SK-N-SH treated with all-trans-retinoic acid at 6 μM for 48 hours (cell line): ENCODE data around the gene TNIK.

Source experiments
- BACH2 ChIP-seq: fragments of 250-450 bp; sonication (Bioruptor Pico); IDR thresholded peaks from 2 replicates; pipeline ENCODE4 v1.9.0; 2021; ENCODE audit warnings: mild to moderate bottlenecking, borderline replicate concordance
- CSDC2 ChIP-seq: fragments of 250-450 bp; sonication (Bioruptor Pico); IDR thresholded peaks from 2 replicates; pipeline ENCODE4 v1.5.0; 2020; ENCODE audit warnings: mild to moderate bottlenecking, moderate library complexity
- ESRRG ChIP-seq: fragments of 250-450 bp; sonication (Bioruptor Pico); IDR thresholded peaks from 2 replicates; pipeline ENCODE4 v1.6.1; 2021; ENCODE audit warnings: mild to moderate bottlenecking
- OSR1 ChIP-seq: fragments of 250-450 bp; sonication (Bioruptor Pico); IDR thresholded peaks from 2 replicates; pipeline ENCODE4 v1.8.0; 2022; ENCODE audit warnings: moderate library complexity, mild to moderate bottlenecking, inconsistent platforms
- PPARA ChIP-seq: fragments of 250-450 bp; sonication (Bioruptor Pico); IDR thresholded peaks from 2 replicates; pipeline ENCODE4 v1.5.0; 2020; ENCODE audit warnings: mild to moderate bottlenecking, borderline replicate concordance
- RARB ChIP-seq: fragments of 250-450 bp; sonication (Bioruptor Pico); IDR thresholded peaks from 2 replicates; pipeline ENCODE4 v1.8.0; 2021; ENCODE audit warnings: mild to moderate bottlenecking, moderate library complexity
- SNAI2 ChIP-seq: fragments of 250-450 bp; sonication (Bioruptor Pico); IDR thresholded peaks from 2 replicates; pipeline ENCODE4 v1.5.0; 2020; ENCODE audit warnings: mild to moderate bottlenecking, moderate library complexity
- TCF4 ChIP-seq: fragments of 250-450 bp; sonication (Bioruptor Pico); IDR thresholded peaks from 2 replicates; pipeline ENCODE4 v1.8.0; 2021; ENCODE audit warnings: mild to moderate bottlenecking, moderate library complexity, borderline replicate concordance
- ZFP3 ChIP-seq: fragments of 250-450 bp; sonication (Bioruptor Pico); IDR thresholded peaks from 2 replicates; pipeline ENCODE4 v1.5.0; 2020; ENCODE audit warnings: mild to moderate bottlenecking, moderate library complexity
- ZFP30 ChIP-seq: fragments of 450-650 bp; formaldehyde crosslinking; IDR thresholded peaks from 2 replicates; pipeline ENCODE4 v1.5.0; 2022; ENCODE audit warnings: mild to moderate bottlenecking, moderate library complexity
- ZNF70 ChIP-seq: fragments of 450-650 bp; formaldehyde crosslinking; IDR thresholded peaks from 2 replicates; pipeline ENCODE4 v1.5.0; 2020; ENCODE audit warnings: mild to moderate bottlenecking, moderate library complexity
- TF ChIP-seq, protein P1 (sequence below): fragments of 250-450 bp; sonication (Bioruptor Pico); IDR thresholded peaks from 2 replicates; pipeline ENCODE4 v1.5.1; 2020; ENCODE audit warnings: low read depth, mild to moderate bottlenecking, moderate library complexity
- TF ChIP-seq, protein P2 (sequence below): fragments of 250-450 bp; sonication (Bioruptor Pico); IDR thresholded peaks from 2 replicates; pipeline ENCODE4 v1.8.0; 2020; ENCODE audit warnings: mild to moderate bottlenecking, moderate library complexity, borderline replicate concordance
- TF ChIP-seq, protein P3 (sequence below): fragments of 250-450 bp; sonication (Bioruptor Pico); IDR thresholded peaks from 2 replicates; pipeline ENCODE4 v1.8.0; 2021; ENCODE audit warnings: low read depth, mild to moderate bottlenecking, moderate library complexity, borderline replicate concordance

DNA sequence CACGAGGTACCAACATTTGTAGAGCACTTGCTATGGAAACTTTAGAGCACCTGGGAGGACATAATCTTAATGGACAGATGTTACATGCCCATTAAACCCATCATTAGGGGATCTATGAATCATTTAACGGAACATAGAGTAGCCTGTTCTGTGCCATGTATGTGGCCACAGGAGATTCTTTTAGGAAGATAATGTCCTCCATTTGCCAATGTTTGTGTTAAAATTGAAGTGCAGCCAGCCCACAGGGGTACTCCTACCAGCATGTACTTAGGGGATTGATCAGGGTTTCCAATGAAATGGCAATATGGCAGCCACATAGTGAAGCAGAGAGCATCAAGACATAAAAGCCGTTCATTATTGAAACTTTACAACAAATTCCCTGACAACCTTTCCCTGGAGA is 70.7 kb downstream of the TNIK start:
- TF ChIP-seq OSR1 (CRISPR knock-in tag) (no peak), BACH2 (CRISPR knock-in tag) (no peak), PPARA (CRISPR knock-in tag) (no peak), RARB (no peak), SNAI2 (CRISPR knock-in tag) (no peak), ESRRG (CRISPR knock-in tag) (no peak), ZFP3 (CRISPR knock-in tag) (no peak), TCF4 (CRISPR knock-in tag) (no peak), ZFP30 (CRISPR knock-in tag) (no peak), ZNF70 (no peak), CSDC2 (CRISPR knock-in tag) (no peak)
- TF ChIP-seq, protein P1, sequence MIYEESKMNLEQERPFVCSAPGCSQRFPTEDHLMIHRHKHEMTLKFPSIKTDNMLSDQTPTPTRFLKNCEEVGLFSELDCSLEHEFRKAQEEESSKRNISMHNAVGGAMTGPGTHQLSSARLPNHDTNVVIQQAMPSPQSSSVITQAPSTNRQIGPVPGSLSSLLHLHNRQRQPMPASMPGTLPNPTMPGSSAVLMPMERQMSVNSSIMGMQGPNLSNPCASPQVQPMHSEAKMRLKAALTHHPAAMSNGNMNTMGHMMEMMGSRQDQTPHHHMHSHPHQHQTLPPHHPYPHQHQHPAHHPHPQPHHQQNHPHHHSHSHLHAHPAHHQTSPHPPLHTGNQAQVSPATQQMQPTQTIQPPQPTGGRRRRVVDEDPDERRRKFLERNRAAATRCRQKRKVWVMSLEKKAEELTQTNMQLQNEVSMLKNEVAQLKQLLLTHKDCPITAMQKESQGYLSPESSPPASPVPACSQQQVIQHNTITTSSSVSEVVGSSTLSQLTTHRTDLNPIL (CRISPR knock-in tag): no peak
- TF ChIP-seq, protein P2, sequence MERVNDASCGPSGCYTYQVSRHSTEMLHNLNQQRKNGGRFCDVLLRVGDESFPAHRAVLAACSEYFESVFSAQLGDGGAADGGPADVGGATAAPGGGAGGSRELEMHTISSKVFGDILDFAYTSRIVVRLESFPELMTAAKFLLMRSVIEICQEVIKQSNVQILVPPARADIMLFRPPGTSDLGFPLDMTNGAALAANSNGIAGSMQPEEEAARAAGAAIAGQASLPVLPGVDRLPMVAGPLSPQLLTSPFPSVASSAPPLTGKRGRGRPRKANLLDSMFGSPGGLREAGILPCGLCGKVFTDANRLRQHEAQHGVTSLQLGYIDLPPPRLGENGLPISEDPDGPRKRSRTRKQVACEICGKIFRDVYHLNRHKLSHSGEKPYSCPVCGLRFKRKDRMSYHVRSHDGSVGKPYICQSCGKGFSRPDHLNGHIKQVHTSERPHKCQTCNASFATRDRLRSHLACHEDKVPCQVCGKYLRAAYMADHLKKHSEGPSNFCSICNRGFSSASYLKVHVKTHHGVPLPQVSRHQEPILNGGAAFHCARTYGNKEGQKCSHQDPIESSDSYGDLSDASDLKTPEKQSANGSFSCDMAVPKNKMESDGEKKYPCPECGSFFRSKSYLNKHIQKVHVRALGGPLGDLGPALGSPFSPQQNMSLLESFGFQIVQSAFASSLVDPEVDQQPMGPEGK (CRISPR knock-in tag): no peak
- TF ChIP-seq, protein P3, sequence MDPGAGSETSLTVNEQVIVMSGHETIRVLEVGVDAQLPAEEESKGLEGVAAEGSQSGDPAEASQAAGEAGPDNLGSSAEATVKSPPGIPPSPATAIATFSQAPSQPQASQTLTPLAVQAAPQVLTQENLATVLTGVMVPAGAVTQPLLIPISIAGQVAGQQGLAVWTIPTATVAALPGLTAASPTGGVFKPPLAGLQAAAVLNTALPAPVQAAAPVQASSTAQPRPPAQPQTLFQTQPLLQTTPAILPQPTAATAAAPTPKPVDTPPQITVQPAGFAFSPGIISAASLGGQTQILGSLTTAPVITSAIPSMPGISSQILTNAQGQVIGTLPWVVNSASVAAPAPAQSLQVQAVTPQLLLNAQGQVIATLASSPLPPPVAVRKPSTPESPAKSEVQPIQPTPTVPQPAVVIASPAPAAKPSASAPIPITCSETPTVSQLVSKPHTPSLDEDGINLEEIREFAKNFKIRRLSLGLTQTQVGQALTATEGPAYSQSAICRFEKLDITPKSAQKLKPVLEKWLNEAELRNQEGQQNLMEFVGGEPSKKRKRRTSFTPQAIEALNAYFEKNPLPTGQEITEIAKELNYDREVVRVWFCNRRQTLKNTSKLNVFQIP (CRISPR knock-in tag): no peak
